ENCODE data around the gene LGMN.

The LGMN gene

GRCh38 chr14:92704821-92705220 is 43.6 kb downstream of the LGMN start:
- H3K4me3 ChIP-seq (ENCODE audit: low read length), result no peak overlapping the region
- no peak for DNase-seq (ENCODE audit: low read depth, low spot score)

GRCh38 chr14:92704036-92704804 is 44.2 kb downstream of the LGMN start:
- DNase-seq (ENCODE audit: low read depth, low spot score), result no peak
- no peak overlapping the region for H3K4me3 ChIP-seq (ENCODE audit: low read length)

- DNase-seq (ENCODE audit: low read depth, low spot score), result no peak
- no peak overlapping the region for H3K4me3 ChIP-seq (ENCODE audit: low read length)
These were observed 44.9 kb downstream of the LGMN start for GRCh38 chr14:92703516-92703915.

- no peak for DNase-seq (ENCODE audit: low read depth, low spot score)
These were observed 45.9 kb downstream of the LGMN start for GRCh38 chr14:92702441-92702918.

GRCh38 chr14:92701826-92702225 is 46.6 kb downstream of the LGMN start:
- no peak overlapping the region for H3K4me3 ChIP-seq (ENCODE audit: low read length)
- no peak for DNase-seq (ENCODE audit: low read depth, low spot score)

More at GRCh38 chr14:92702441-92702918, 45.9 kb downstream of the LGMN start:
- H3K4me3 ChIP-seq (ENCODE audit: low read length), result no peak overlapping the region

- no peak overlapping the region for H3K4me3 ChIP-seq (ENCODE audit: low read length)
- no peak for DNase-seq (ENCODE audit: low read depth, low spot score)
These were observed 50.0 kb downstream of the LGMN start for GRCh38 chr14:92698393-92698792.

GRCh38 chr14:92696366-92696765 is 52.1 kb downstream of the LGMN start:
- DNase-seq (ENCODE audit: low read depth, low spot score), result no peak
- no peak overlapping the region for H3K4me3 ChIP-seq (ENCODE audit: low read length)

GRCh38 chr14:92695562-92695961 is 52.9 kb downstream of the LGMN start:
- DNase-seq (ENCODE audit: low read depth, low spot score), result no peak
- H3K4me3 ChIP-seq (ENCODE audit: low read length), result no peak overlapping the region

- DNase-seq (ENCODE audit: low read depth, low spot score), result no peak
- no peak overlapping the region for H3K4me3 ChIP-seq (ENCODE audit: low read length)
These were observed 53.6 kb downstream of the LGMN start for GRCh38 chr14:92694807-92695206.

- no peak overlapping the region for H3K4me3 ChIP-seq (ENCODE audit: low read length)
- no peak for DNase-seq (ENCODE audit: low read depth, low spot score)
These were observed 54.2 kb downstream of the LGMN start for GRCh38 chr14:92693998-92694795.

GRCh38 chr14:92692822-92693226 is 55.6 kb downstream of the LGMN start:
- DNase-seq (ENCODE audit: low read depth, low spot score), result peak; percentile 72
- no peak overlapping the region for H3K4me3 ChIP-seq (ENCODE audit: low read length)

GRCh38 chr14:92690171-92691011 is 58.0 kb downstream of the LGMN start:
- H3K4me3 ChIP-seq (ENCODE audit: low read length), result no peak overlapping the region
- DNase-seq (ENCODE audit: low read depth, low spot score), result no peak

GRCh38 chr14:92688434-92689375 is 59.7 kb downstream of the LGMN start:
- H3K4me3 ChIP-seq (ENCODE audit: low read length), result no peak overlapping the region
- DNase-seq (ENCODE audit: low read depth, low spot score), result no peak

GRCh38 chr14:92687681-92688433 is 60.6 kb downstream of the LGMN start:
- no peak overlapping the region for H3K4me3 ChIP-seq (ENCODE audit: low read length)

GRCh38 chr14:92686900-92687427 is 61.5 kb downstream of the LGMN start:
- DNase-seq (ENCODE audit: low read depth, low spot score), result no peak
- H3K4me3 ChIP-seq (ENCODE audit: low read length), result no peak overlapping the region

More at GRCh38 chr14:92687681-92688433, 60.6 kb downstream of the LGMN start:
- no peak for DNase-seq (ENCODE audit: low read depth, low spot score)

- H3K4me3 ChIP-seq (ENCODE audit: low read length), result no peak overlapping the region
- no peak for DNase-seq (ENCODE audit: low read depth, low spot score)
These were observed 62.0 kb downstream of the LGMN start for GRCh38 chr14:92686411-92686899.

GRCh38 chr14:92685784-92686355 is 62.6 kb downstream of the LGMN start:
- no peak for DNase-seq (ENCODE audit: low read depth, low spot score)
- H3K4me3 ChIP-seq (ENCODE audit: low read length), result no peak overlapping the region

Data from Jurkat, Clone E6-1 (cell line).